GM19351 (cell line): ENCODE data around the gene LY6G6F.
A peak's percentile ranks its signal among the peaks of the same experiment; 100 is the strongest.

ENCODE experiments used
- ATAC-seq: cut with Tn5 transposase; IDR thresholded peaks from one replicate; pipeline ENCODE4 v1.9.1; 2021; ENCODE audit warnings: mild to moderate bottlenecking, moderate library complexity; ENCODE audit not compliant: unreplicated experiment

Gene LY6G6F

GRCh38 chr6:31722173-31722572 lies 15.5 kb downstream of the LY6G6F start:
- ATAC-seq, result no peak

- ATAC-seq, result no peak
These were observed 16.7 kb downstream of the LY6G6F start, which contains the start of gene MPIG6B for GRCh38 chr6:31723245-31723979. MPIG6B (plus strand) TSS chr6:31723373; CDS start chr6:31723384, 11 bp downstream.

- ATAC-seq, result no peak
These were observed 17.5 kb downstream of the LY6G6F start for GRCh38 chr6:31723980-31724691.

- ATAC-seq, result no peak
These were observed 19.1 kb downstream of the LY6G6F start for GRCh38 chr6:31725502-31726350.

GRCh38 chr6:31727034-31727716 lies 20.5 kb downstream of the LY6G6F start:
- peak; percentile 73 for ATAC-seq

- ATAC-seq, result no peak
These were observed 21.3 kb downstream of the LY6G6F start for GRCh38 chr6:31727717-31728671.

- no peak for ATAC-seq
These were observed 22.3 kb downstream of the LY6G6F start, which contains the start of gene DDAH2 for GRCh38 chr6:31728767-31729514. DDAH2 (minus strand) TSS chr6:31729299; CDS start chr6:31729161, 138 bp downstream.

GRCh38 chr6:31729515-31729978 lies 22.9 kb downstream of the LY6G6F start:
- no peak for ATAC-seq

GRCh38 chr6:31729979-31730630 lies 23.4 kb downstream of the LY6G6F start:
- no peak for ATAC-seq

GRCh38 chr6:31730631-31731086 lies 24.0 kb downstream of the LY6G6F start:
- no peak for ATAC-seq

GRCh38 chr6:31732029-31732428 lies 25.4 kb downstream of the LY6G6F start:
- no peak for ATAC-seq

GRCh38 chr6:31733734-31734133 lies 27.1 kb downstream of the LY6G6F start:
- ATAC-seq, result no peak

GRCh38 chr6:31734247-31734820 lies 27.7 kb downstream of the LY6G6F start:
- no peak for ATAC-seq

GRCh38 chr6:31734821-31735406 lies 28.2 kb downstream of the LY6G6F start:
- ATAC-seq, result peak; percentile 36

GRCh38 chr6:31736021-31736767 lies 29.5 kb downstream of the LY6G6F start, which contains the start of gene CLIC1:
CLIC1 (minus strand) TSS chr6:31736530; CDS start chr6:31736300, 230 bp downstream.
- ATAC-seq, result no peak

- no peak for ATAC-seq
These were observed 30.2 kb downstream of the LY6G6F start for GRCh38 chr6:31736768-31737314.
